Measurements from ENCODE around the gene BTN1A1.
"Not testable (repeated sequence)": the region's sequence is repeated elsewhere in the genome, so short reads cannot be mapped to it uniquely, and the experiment has no call there.

BTN1A1 gene

GRCh38 chr6:26491604-26492003 lies 8.5 kb upstream of the BTN1A1 start:
- H3K4me3 ChIP-seq (ENCODE audit: low read length) = no peak overlapping the region
- no peaks in the 10 kb centered on the region for H3K9me3 ChIP-seq (ENCODE audit: insufficient read depth, low read depth, low read length)
- H3K27ac ChIP-seq (ENCODE audit: low read depth, low read length) = no peak overlapping the region
- no peak overlapping the region for H3K9ac ChIP-seq (ENCODE audit: low read depth, low read length)
- 85% methylated on average over 5 of the region's 5 CpGs for WGBS
- H3K27me3 ChIP-seq (ENCODE audit: insufficient read depth, low read length) = no peaks in the 10 kb centered on the region
- no peaks in the 10 kb centered on the region for H3K4me1 ChIP-seq (ENCODE audit: insufficient read depth, low read length)
- H3K36me3 ChIP-seq (ENCODE audit: insufficient read depth, low read length) = no peaks in the 10 kb centered on the region

- Histone ChIP-seq H3K27me3 (ENCODE audit: insufficient read depth, low read length) (no peaks in the 10 kb centered on the region), H3K9me3 (ENCODE audit: insufficient read depth, low read depth, low read length) (no peaks in the 10 kb centered on the region), H3K9ac (ENCODE audit: low read depth, low read length) (no peak overlapping the region), H3K4me1 (ENCODE audit: insufficient read depth, low read length) (no peaks in the 10 kb centered on the region), H3K36me3 (ENCODE audit: insufficient read depth, low read length) (no peaks in the 10 kb centered on the region), H3K4me3 (ENCODE audit: low read length) (no peak overlapping the region), H3K27ac (ENCODE audit: low read depth, low read length) (no peak overlapping the region)
- WGBS = 83% methylated on average over 2 of the region's 2 CpGs
Measured at GRCh38 chr6:26493258-26493657, 6.8 kb upstream of the BTN1A1 start.

GRCh38 chr6:26494117-26494516 lies 6.0 kb upstream of the BTN1A1 start:
- no peak overlapping the region for H3K27ac ChIP-seq (ENCODE audit: low read depth, low read length)
- 95% methylated on average over 3 of the region's 3 CpGs for WGBS
- H3K9ac ChIP-seq (ENCODE audit: low read depth, low read length) = no peak overlapping the region
- no peaks in the 10 kb centered on the region for H3K9me3 ChIP-seq (ENCODE audit: insufficient read depth, low read depth, low read length)
- no peaks in the 10 kb centered on the region for H3K36me3 ChIP-seq (ENCODE audit: insufficient read depth, low read length)
- H3K27me3 ChIP-seq (ENCODE audit: insufficient read depth, low read length) = no peaks in the 10 kb centered on the region
- no peak overlapping the region for H3K4me3 ChIP-seq (ENCODE audit: low read length)
- H3K4me1 ChIP-seq (ENCODE audit: insufficient read depth, low read length) = no peaks in the 10 kb centered on the region

- Histone ChIP-seq H3K4me3 (ENCODE audit: low read length) (no peak overlapping the region), H3K9me3 (ENCODE audit: insufficient read depth, low read depth, low read length) (no peaks in the 10 kb centered on the region), H3K4me1 (ENCODE audit: insufficient read depth, low read length) (no peaks in the 10 kb centered on the region), H3K36me3 (ENCODE audit: insufficient read depth, low read length) (no peaks in the 10 kb centered on the region), H3K9ac (ENCODE audit: low read depth, low read length) (no peak overlapping the region), H3K27me3 (ENCODE audit: insufficient read depth, low read length) (peaks cover 5% of the 10 kb centered on the region; the same call in 1 of the 2 replicates), H3K27ac (ENCODE audit: low read depth, low read length) (no peak overlapping the region)
- WGBS = 55% methylated on average over 1 of the region's 1 CpG
Measured at GRCh38 chr6:26495281-26495680, 4.8 kb upstream of the BTN1A1 start.

GRCh38 chr6:26497610-26498009 lies 2.5 kb upstream of the BTN1A1 start:
- H3K9me3 ChIP-seq (ENCODE audit: insufficient read depth, low read depth, low read length) = no peaks in the 10 kb centered on the region
- 86% methylated on average over 4 of the region's 4 CpGs for WGBS

GRCh38 chr6:26501482-26501986 lies 1.4 kb downstream of the BTN1A1 start:
- Histone ChIP-seq H3K36me3 (ENCODE audit: insufficient read depth, low read length) (no peaks in the 10 kb centered on the region), H3K9me3 (ENCODE audit: insufficient read depth, low read depth, low read length) (no peaks in the 10 kb centered on the region), H3K4me1 (ENCODE audit: insufficient read depth, low read length) (0 out of 2 replicates have a peak, but pooled peaks cover 3% of the 10 kb centered on the region), H3K9ac (ENCODE audit: low read depth, low read length) (no peak overlapping the region), H3K27me3 (ENCODE audit: insufficient read depth, low read length) (peaks cover 48% of the 10 kb centered on the region), H3K27ac (ENCODE audit: low read depth, low read length) (no peak overlapping the region), H3K4me3 (ENCODE audit: low read length) (peak overlapping the region; percentile 53)
- WGBS = 4% methylated on average over 49 of the region's 49 CpGs

More at GRCh38 chr6:26497610-26498009, 2.5 kb upstream of the BTN1A1 start:
- peaks cover 28% of the 10 kb centered on the region for H3K27me3 ChIP-seq (ENCODE audit: insufficient read depth, low read length)
- H3K27ac ChIP-seq (ENCODE audit: low read depth, low read length) = no peak overlapping the region
- no peak overlapping the region for H3K9ac ChIP-seq (ENCODE audit: low read depth, low read length)
- no peaks in the 10 kb centered on the region for H3K36me3 ChIP-seq (ENCODE audit: insufficient read depth, low read length)
- H3K4me3 ChIP-seq (ENCODE audit: low read length) = no peak overlapping the region
- 0 out of 2 replicates have a peak, but pooled peaks cover 3% of the 10 kb centered on the region for H3K4me1 ChIP-seq (ENCODE audit: insufficient read depth, low read length)

GRCh38 chr6:26502165-26502564 lies 2.1 kb downstream of the BTN1A1 start:
- Histone ChIP-seq H3K9ac (ENCODE audit: low read depth, low read length) (no peak overlapping the region), H3K9me3 (ENCODE audit: insufficient read depth, low read depth, low read length) (no peaks in the 10 kb centered on the region), H3K27ac (ENCODE audit: low read depth, low read length) (no peak overlapping the region), H3K4me3 (ENCODE audit: low read length) (peak overlapping the region; percentile 53; the same call in 1 of the 2 replicates), H3K27me3 (ENCODE audit: insufficient read depth, low read length) (peaks cover 48% of the 10 kb centered on the region), H3K4me1 (ENCODE audit: insufficient read depth, low read length) (0 out of 2 replicates have a peak, but pooled peaks cover 3% of the 10 kb centered on the region), H3K36me3 (ENCODE audit: insufficient read depth, low read length) (no peaks in the 10 kb centered on the region)

GRCh38 chr6:26502626-26503025 lies 2.5 kb downstream of the BTN1A1 start:
- 92% methylated on average over 3 of the region's 3 CpGs for WGBS
- no peak overlapping the region for H3K9ac ChIP-seq (ENCODE audit: low read depth, low read length)
- 0 out of 2 replicates have a peak, but pooled peaks cover 3% of the 10 kb centered on the region for H3K4me1 ChIP-seq (ENCODE audit: insufficient read depth, low read length)
- H3K9me3 ChIP-seq (ENCODE audit: insufficient read depth, low read depth, low read length) = no peaks in the 10 kb centered on the region
- H3K27me3 ChIP-seq (ENCODE audit: insufficient read depth, low read length) = peaks cover 48% of the 10 kb centered on the region
- no peak overlapping the region for H3K27ac ChIP-seq (ENCODE audit: low read depth, low read length)
- no peaks in the 10 kb centered on the region for H3K36me3 ChIP-seq (ENCODE audit: insufficient read depth, low read length)
- H3K4me3 ChIP-seq (ENCODE audit: low read length) = no peak overlapping the region

- Histone ChIP-seq H3K9me3 (ENCODE audit: insufficient read depth, low read depth, low read length) (no peaks in the 10 kb centered on the region), H3K27ac (ENCODE audit: low read depth, low read length) (no peak overlapping the region), H3K27me3 (ENCODE audit: insufficient read depth, low read length) (peaks cover 19% of the 10 kb centered on the region), H3K9ac (ENCODE audit: low read depth, low read length) (no peak overlapping the region), H3K36me3 (ENCODE audit: insufficient read depth, low read length) (no peaks in the 10 kb centered on the region), H3K4me3 (ENCODE audit: low read length) (no peak overlapping the region), H3K4me1 (ENCODE audit: insufficient read depth, low read length) (no peaks in the 10 kb centered on the region)
- 91% methylated on average over 3 of the region's 3 CpGs for WGBS
Measured at GRCh38 chr6:26507658-26508057, 7.6 kb downstream of the BTN1A1 start.

- not testable (repeated sequence) for H3K4me1 ChIP-seq (ENCODE audit: insufficient read depth, low read length); H3K4me3 ChIP-seq (ENCODE audit: low read length); H3K9ac ChIP-seq (ENCODE audit: low read depth, low read length); H3K27ac ChIP-seq (ENCODE audit: low read depth, low read length); H3K9me3 ChIP-seq (ENCODE audit: insufficient read depth, low read depth, low read length); H3K27me3 ChIP-seq (ENCODE audit: insufficient read depth, low read length); H3K36me3 ChIP-seq (ENCODE audit: insufficient read depth, low read length)
- WGBS = 85% methylated on average over 6 of the region's 8 CpGs
Measured at GRCh38 chr6:26511033-26511432, 10.9 kb downstream of the BTN1A1 start.

GRCh38 chr6:26514984-26515383 lies 14.9 kb downstream of the BTN1A1 start:
- Histone ChIP-seq H3K9me3 (ENCODE audit: insufficient read depth, low read depth, low read length) (no peaks in the 10 kb centered on the region), H3K27ac (ENCODE audit: low read depth, low read length) (no peak overlapping the region), H3K36me3 (ENCODE audit: insufficient read depth, low read length) (no peaks in the 10 kb centered on the region), H3K9ac (ENCODE audit: low read depth, low read length) (no peak overlapping the region), H3K4me1 (ENCODE audit: insufficient read depth, low read length) (peaks cover under 1% of the 10 kb centered on the region; the same call in 1 of the 2 replicates), H3K4me3 (ENCODE audit: low read length) (no peak overlapping the region), H3K27me3 (ENCODE audit: insufficient read depth, low read length) (no peaks in the 10 kb centered on the region)
- WGBS = 87% methylated on average over 2 of the region's 2 CpGs

All from HUES64 (cell line).